Endothelial cell of umbilical vein (primary cell): Measurements from ENCODE around the gene C10orf105. TPM values are rescaled to one million over a fixed set of nuclear protein-coding genes. Genes with fewer than 3 reads are reported as not detected.

Experiments used
- BruUV-seq: library from RNA; stranded (reverse); fragments of 400-500 nt; replicated peaks from 2 replicates; lab custom pipeline; 2021; lab: Mats Ljungman, UMichigan
- CTCF ChIA-PET: fragments of 300-600, 350-600 bp; sonication (Branson Sonifier 250); formaldehyde crosslinking; loops from one replicate; lab custom pipeline; 2021; ENCODE audit warnings: antibody characterized with exemption, inconsistent platforms; lab: Charles Lee
- POLR2A ChIA-PET: fragments of 300-600, 350-600 bp; sonication (Branson Sonifier 250); formaldehyde crosslinking; loops from one replicate; lab custom pipeline; 2021; ENCODE audit warnings: antibody characterized with exemption, inconsistent platforms; lab: Charles Lee
- DNase-seq: peaks from one replicate; pipeline ENCODE4 v3.0.0-alpha.2; 2011; ENCODE audit warnings: low read depth, low spot score
- FAIRE-seq: peaks from 2 replicates; lab custom pipeline; 2011; peaks lifted over from hg19 to GRCh38; lab: Jason Lieb, UNC
- H2AFZ ChIP-seq: 2 replicates; pipeline ENCODE4 v1.6.0; 2012; ENCODE audit warnings: low read depth, low read length, control low read depth, inconsistent platforms
- H3K27ac ChIP-seq: 2 replicates; pipeline ENCODE4 v1.5.1; 2011; ENCODE audit warnings: low read depth, mild to moderate bottlenecking, control low read depth, low read length, moderate library complexity; ENCODE audit not compliant: insufficient read depth
- H3K27me3 ChIP-seq, 2 experiments: 2 replicates each; pipeline versions ENCODE4 v1.6.0 to v1.6.1; 2011; ENCODE audit warnings: low read length in 2 of 2, mixed read lengths in 1 of 2; ENCODE audit not compliant: control insufficient read depth in 2 of 2, insufficient read depth in 2 of 2
- H3K36me3 ChIP-seq, 2 experiments: 2 replicates in 1 of 2; 3 replicates in 1 of 2; pipeline ENCODE4 v1.5.1; 2011; ENCODE audit warnings: low read length in 2 of 2, mild to moderate bottlenecking in 1 of 2, moderate library complexity in 1 of 2; ENCODE audit not compliant: control insufficient read depth in 2 of 2, insufficient read depth in 2 of 2; ENCODE audit errors: extremely low read depth in 1 of 2
- H3K4me1 ChIP-seq: 3 replicates; pipeline ENCODE4 v1.5.1; 2011; ENCODE audit warnings: mild to moderate bottlenecking, low read length; ENCODE audit not compliant: control insufficient read depth, insufficient read depth; ENCODE audit errors: extremely low read depth
- H3K4me2 ChIP-seq: 2 replicates; pipeline ENCODE4 v1.6.1; 2011; ENCODE audit warnings: low read length, control low read depth, mixed read lengths; ENCODE audit not compliant: insufficient read depth
- H3K4me3 ChIP-seq, 3 experiments: fragments of 200-600 bp in 1 of 3; sonication (generic), shearing (Covaris generic) in 1 of 3; replicated peaks in 1 of 3; 2 replicates each; pipeline ENCODE4 v1.5.1; 2011 to 2016; ENCODE audit warnings: control low read depth in 3 of 3, low read length in 3 of 3, mild to moderate bottlenecking in 2 of 3, inconsistent platforms in 1 of 3, low read depth in 1 of 3, moderate library complexity in 1 of 3; ENCODE audit not compliant: insufficient read depth in 1 of 3
- H3K79me2 ChIP-seq: 2 replicates; pipeline ENCODE4 v1.6.0; 2012; ENCODE audit warnings: low read length, inconsistent platforms; ENCODE audit not compliant: control insufficient read depth, insufficient read depth
- H3K9ac ChIP-seq: replicated peaks from 2 replicates; pipeline ENCODE3; 2011; ENCODE audit warnings: low read length, control low read depth; ENCODE audit not compliant: insufficient read depth; ENCODE audit errors: extremely low read depth
- H3K9me1 ChIP-seq: replicated peaks from 3 replicates; pipeline ENCODE4 v1.6.0; 2011; ENCODE audit warnings: mild to moderate bottlenecking, low read length; ENCODE audit not compliant: control insufficient read depth, insufficient read depth; ENCODE audit errors: extremely low read depth
- H3K9me3 ChIP-seq: replicated peaks from 2 replicates; pipeline ENCODE4 v1.5.1; 2012; ENCODE audit warnings: low read length, inconsistent platforms; ENCODE audit not compliant: control insufficient read depth, insufficient read depth
- H4K20me1 ChIP-seq: replicated peaks from 2 replicates; pipeline ENCODE3; 2011; ENCODE audit warnings: mild to moderate bottlenecking, low read length; ENCODE audit not compliant: control insufficient read depth, insufficient read depth; ENCODE audit errors: extremely low read depth
- EZH2 ChIP-seq: IDR thresholded peaks from 2 replicates; pipeline ENCODE4 v1.6.1; 2012; ENCODE audit warnings: borderline replicate concordance, low read depth, mild to moderate bottlenecking, moderate library complexity, low read length, inconsistent platforms; ENCODE audit not compliant: severe bottlenecking
- FOS ChIP-seq: IDR thresholded peaks from 2 replicates; pipeline ENCODE4 v1.6.1; 2011; ENCODE audit warnings: mild to moderate bottlenecking, low read length, moderate library complexity, borderline replicate concordance; ENCODE audit not compliant: insufficient read depth
- GATA2 ChIP-seq: IDR thresholded peaks from 2 replicates; pipeline ENCODE4 v1.7.0; 2011; ENCODE audit warnings: low read depth, mild to moderate bottlenecking, moderate library complexity, mixed read lengths, low read length; ENCODE audit not compliant: insufficient read length, insufficient read depth
- JUN ChIP-seq: IDR thresholded peaks from 2 replicates; pipeline ENCODE4 v1.6.1; 2011; ENCODE audit warnings: borderline replicate concordance, low read depth; ENCODE audit not compliant: insufficient read length, insufficient read depth
- MYC ChIP-seq: IDR thresholded peaks from one replicate; pipeline ENCODE4 v1.6.1; 2011; ENCODE audit warnings: mild to moderate bottlenecking, low read depth, low read length
- POLR2A ChIP-seq: IDR thresholded peaks from 2 replicates; pipeline ENCODE4 v1.6.1; 2012; ENCODE audit warnings: low read depth, mild to moderate bottlenecking, control low read depth, low read length
- POLR2AphosphoS5 ChIP-seq: IDR thresholded peaks from 2 replicates; pipeline ENCODE4 v1.6.1; 2012; ENCODE audit warnings: low read depth, mild to moderate bottlenecking, control low read depth, low read length, moderate library complexity; ENCODE audit not compliant: insufficient read depth
- dilution Hi-C: fragments of 300-500 bp; cut with MboI; formaldehyde crosslinking; loops from one replicate; pipeline ENCODE4 v1.15.0; 2019; ENCODE audit warnings: low sequenced_read_pairs; ENCODE audit not compliant: extremely low pct_ligation_motif_present
- intact Hi-C: fragments of 100-400 bp; cut with micrococcal nuclease; formaldehyde crosslinking; loops from one replicate; pipeline ENCODE4 v1.10.0; 2022
- polyA plus RNA-seq, 4 experiments: library from polyadenylated mRNA; depleted of rRNA in 3 of 4; stranded (reverse) in 3 of 4; unstranded in 1 of 4; fragments of >200 nt; gene quantifications; 2 replicates each; pipeline versions ENCODE4 v1.2.1 to v1.2.3, GENCODE V29; 2011 to 2012; ENCODE audit warnings: missing spikeins in 1 of 4
- total RNA-seq: library from RNA; stranded (reverse); gene quantifications from 2 replicates; pipeline ENCODE4 v1.2.3, GENCODE V29; 2021
- TF ChIP-seq, protein P1 (sequence below), 2 donors: IDR thresholded peaks; 1 replicate in 1 of 2; 2 replicates in 1 of 2; pipeline ENCODE4 v1.5.1; 2011; ENCODE audit warnings: low read length in 2 of 2, mild to moderate bottlenecking in 2 of 2, moderate library complexity in 2 of 2, control low read depth in 1 of 2, inconsistent platforms in 1 of 2, low read depth in 1 of 2; ENCODE audit not compliant: insufficient read depth in 1 of 2; ENCODE audit errors: extremely low read depth in 1 of 2
- TF ChIP-seq, protein P2 (sequence below): IDR thresholded peaks from 2 replicates; pipeline ENCODE4 v1.6.1; 2011; ENCODE audit not compliant: insufficient read depth, insufficient read length

The C10orf105 gene
- total and polyA plus RNA-seq, 2 donors (not counting 3 experiments of a cell fraction or from before 2014, with no cell fraction given) = not detected

DNA sequence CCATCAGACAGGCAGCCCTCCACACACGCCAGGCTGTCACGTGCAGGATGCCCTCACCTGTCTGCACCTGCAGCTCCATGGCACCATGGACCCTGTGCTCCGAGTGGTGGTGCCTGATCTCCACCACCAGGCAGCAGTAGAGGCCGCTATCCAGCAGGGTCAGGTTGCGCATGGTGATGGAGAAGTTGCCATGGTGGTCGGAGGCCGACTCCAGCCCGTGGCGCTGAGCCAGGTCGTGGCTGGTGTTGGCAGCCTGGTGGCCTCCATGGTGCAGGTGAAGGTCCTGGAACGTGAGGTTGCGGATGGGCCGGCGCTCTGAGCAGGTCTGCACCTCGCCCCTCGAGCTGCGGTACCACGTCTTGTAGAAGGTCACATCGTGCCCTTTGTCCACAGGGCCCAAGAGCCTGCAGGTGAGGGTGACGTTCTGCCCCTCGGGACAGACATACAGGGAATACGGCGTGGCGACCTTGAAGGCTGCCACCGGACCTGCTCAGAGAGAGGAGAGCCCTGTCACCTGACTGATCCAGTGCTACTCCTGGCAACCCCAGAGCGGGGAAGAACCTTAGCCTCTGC is 42.0 kb upstream of the C10orf105 start:
- no peak overlapping the region for H2AFZ ChIP-seq
- ChIA-PET CTCF (interaction anchor here (1.0 to 1.8 kb wide), 2 partner anchors 12 kb away, joined by 5 read pairs; partner anchors contain the start of gene VSIR), POLR2A (no interaction called here)
- H3K9me1 ChIP-seq = no peaks in the 10 kb centered on the region
- H3K27ac ChIP-seq = no peak overlapping the region
- FAIRE-seq (no peak), DNase-seq (no peak)
- intact Hi-C loops = no loop called here
- H3K79me2 ChIP-seq = no peaks in the 10 kb centered on the region
- no peaks in the 10 kb centered on the region for H3K9me3 ChIP-seq
- H3K9ac ChIP-seq = no peak overlapping the region
- dilution Hi-C loops = no loop called here
- TF ChIP-seq JUN = no peak
- TF ChIP-seq, protein P1, sequence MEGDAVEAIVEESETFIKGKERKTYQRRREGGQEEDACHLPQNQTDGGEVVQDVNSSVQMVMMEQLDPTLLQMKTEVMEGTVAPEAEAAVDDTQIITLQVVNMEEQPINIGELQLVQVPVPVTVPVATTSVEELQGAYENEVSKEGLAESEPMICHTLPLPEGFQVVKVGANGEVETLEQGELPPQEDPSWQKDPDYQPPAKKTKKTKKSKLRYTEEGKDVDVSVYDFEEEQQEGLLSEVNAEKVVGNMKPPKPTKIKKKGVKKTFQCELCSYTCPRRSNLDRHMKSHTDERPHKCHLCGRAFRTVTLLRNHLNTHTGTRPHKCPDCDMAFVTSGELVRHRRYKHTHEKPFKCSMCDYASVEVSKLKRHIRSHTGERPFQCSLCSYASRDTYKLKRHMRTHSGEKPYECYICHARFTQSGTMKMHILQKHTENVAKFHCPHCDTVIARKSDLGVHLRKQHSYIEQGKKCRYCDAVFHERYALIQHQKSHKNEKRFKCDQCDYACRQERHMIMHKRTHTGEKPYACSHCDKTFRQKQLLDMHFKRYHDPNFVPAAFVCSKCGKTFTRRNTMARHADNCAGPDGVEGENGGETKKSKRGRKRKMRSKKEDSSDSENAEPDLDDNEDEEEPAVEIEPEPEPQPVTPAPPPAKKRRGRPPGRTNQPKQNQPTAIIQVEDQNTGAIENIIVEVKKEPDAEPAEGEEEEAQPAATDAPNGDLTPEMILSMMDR (IDR thresholded peaks at IDR 0.05; ENCODE audit: extremely low read depth in 1 of 2, insufficient read depth in 1 of 2, low read depth in 1 of 2, low read length in 2 of 2) = no peak
- TF ChIP-seq, protein P2, sequence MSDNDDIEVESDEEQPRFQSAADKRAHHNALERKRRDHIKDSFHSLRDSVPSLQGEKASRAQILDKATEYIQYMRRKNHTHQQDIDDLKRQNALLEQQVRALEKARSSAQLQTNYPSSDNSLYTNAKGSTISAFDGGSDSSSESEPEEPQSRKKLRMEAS = no peak
- no peak for TF ChIP-seq EZH2
- no peak for TF ChIP-seq MYC
- no peak for TF ChIP-seq GATA2
- TF ChIP-seq FOS = no peak
- TF ChIP-seq POLR2A = no peak
- TF ChIP-seq POLR2AphosphoS5 = no peak
- H3K4me2 ChIP-seq = no peak overlapping the region
- H4K20me1 ChIP-seq = no peaks in the 10 kb centered on the region
- no peak overlapping the region for H3K4me3 ChIP-seq
- H3K4me1 ChIP-seq = peaks cover 4% of the 10 kb centered on the region
- no TSS peak for BruUV-seq
- H3K36me3 ChIP-seq = no peaks in the 10 kb centered on the region
- peaks cover 0 to under 1% of the 10 kb centered on the region in 2 experiments for H3K27me3 ChIP-seq
